Testis (tissue), 3 donors: ENCODE data around the gene AKAP12. TPM values are rescaled to one million over a fixed set of nuclear protein-coding genes. Genes with fewer than 3 reads are reported as not detected.

Source experiments
- DNase-seq: peaks from one replicate; pipeline ENCODE4 v3.0.0-alpha.2; 2019
- H3K27ac ChIP-seq, 2 donors: fragments of 200-600 bp; sonication (generic); one replicate each; pipeline ENCODE4 v1.5.1; 2019
- H3K27me3 ChIP-seq: fragments of 200-600 bp; sonication (generic); one replicate; pipeline ENCODE4 v1.5.1; 2019
- H3K36me3 ChIP-seq: fragments of 200-600 bp; sonication (generic); one replicate; pipeline ENCODE4 v1.5.1; 2017; ENCODE audit warnings: low read depth; ENCODE audit errors: missing control alignments
- H3K4me1 ChIP-seq: fragments of 200-600 bp; sonication (generic); one replicate; pipeline ENCODE4 v1.5.1; 2019
- H3K4me3 ChIP-seq, 2 donors: fragments of 200-600 bp; sonication (generic); one replicate each; pipeline ENCODE4 v1.5.1; 2017 to 2019
- H3K9me3 ChIP-seq: fragments of 200-600 bp; sonication (generic); one replicate; pipeline ENCODE4 v1.5.1; 2017
- POLR2A ChIP-seq: fragments of 450-650 bp; IDR thresholded peaks from one replicate; pipeline ENCODE4 v1.6.1; 2017; ENCODE audit warnings: antibody characterized with exemption, mild to moderate bottlenecking, moderate library complexity
- WGBS, 2 donors: methylation state at CpG; one replicate each; pipeline ENCODE4 v1.1.5; 2018; 5-methylcytosine and 5-hydroxymethylcytosine counted together
- intact Hi-C: fragments of 100-400 bp; cut with DNase I; formaldehyde crosslinking; loops from one replicate; pipeline ENCODE4 v1.15.1; 2023; ENCODE audit warnings: low total_unique reads
- polyA plus RNA-seq: library from polyadenylated mRNA; stranded (reverse); fragments of 350-450 nt; fragmentation: Illumina TruSeq; extraction: RNeasy Lipid Tissue Mini Kit (QIAGEN cat#74804); gene quantifications from one replicate; pipeline ENCODE4 v1.2.3, GENCODE V29; 2014; ENCODE audit warnings: low read depth, low replicate concordance; ENCODE audit not compliant: insufficient read depth
- total RNA-seq, 2 donors: library from RNA; depleted of rRNA; stranded (reverse); fragments of >200 nt; gene quantifications; one replicate each; pipeline ENCODE4 v1.2.3, GENCODE V29; 2016
- TF ChIP-seq, protein P1 (sequence below), 3 experiments: fragments of 450-650 bp in 2 of 3; fragments of 200-600 bp in 1 of 3; sonication (generic) in 1 of 3; IDR thresholded peaks; one replicate each; pipeline ENCODE4 v1.5.1; 2016 to 2019; ENCODE audit warnings: antibody characterized with exemption in 3 of 3, mild to moderate bottlenecking in 2 of 3, moderate library complexity in 1 of 3

Gene AKAP12
- total and polyA plus RNA-seq, 3 donors from 2014 or later: 244 to 287 (median 280) TPM

- H3K27me3 ChIP-seq: no peaks in the 10 kb centered on the region
- no peaks in the 10 kb centered on the region for H3K9me3 ChIP-seq
- WGBS, 2 donors: 47 to 55% methylated on average over 6 of the region's 6 CpGs
- peak overlapping the region in 1 of 2 donors; percentile 1 for H3K27ac ChIP-seq
- H3K36me3 ChIP-seq: no peaks in the 10 kb centered on the region
- TF ChIP-seq, protein P1, sequence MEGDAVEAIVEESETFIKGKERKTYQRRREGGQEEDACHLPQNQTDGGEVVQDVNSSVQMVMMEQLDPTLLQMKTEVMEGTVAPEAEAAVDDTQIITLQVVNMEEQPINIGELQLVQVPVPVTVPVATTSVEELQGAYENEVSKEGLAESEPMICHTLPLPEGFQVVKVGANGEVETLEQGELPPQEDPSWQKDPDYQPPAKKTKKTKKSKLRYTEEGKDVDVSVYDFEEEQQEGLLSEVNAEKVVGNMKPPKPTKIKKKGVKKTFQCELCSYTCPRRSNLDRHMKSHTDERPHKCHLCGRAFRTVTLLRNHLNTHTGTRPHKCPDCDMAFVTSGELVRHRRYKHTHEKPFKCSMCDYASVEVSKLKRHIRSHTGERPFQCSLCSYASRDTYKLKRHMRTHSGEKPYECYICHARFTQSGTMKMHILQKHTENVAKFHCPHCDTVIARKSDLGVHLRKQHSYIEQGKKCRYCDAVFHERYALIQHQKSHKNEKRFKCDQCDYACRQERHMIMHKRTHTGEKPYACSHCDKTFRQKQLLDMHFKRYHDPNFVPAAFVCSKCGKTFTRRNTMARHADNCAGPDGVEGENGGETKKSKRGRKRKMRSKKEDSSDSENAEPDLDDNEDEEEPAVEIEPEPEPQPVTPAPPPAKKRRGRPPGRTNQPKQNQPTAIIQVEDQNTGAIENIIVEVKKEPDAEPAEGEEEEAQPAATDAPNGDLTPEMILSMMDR (IDR thresholded peaks at IDR 0.05): no peak
- no peak for TF ChIP-seq POLR2A
- DNase-seq: no peak
- H3K4me1 ChIP-seq: no peaks in the 10 kb centered on the region
- intact Hi-C loops: no loop called here
- H3K4me3 ChIP-seq: no peak overlapping the region
These were observed 7.7 kb downstream of the AKAP12 start for GRCh38 chr6:151247490-151247889.

- no peak overlapping the region for H3K4me3 ChIP-seq
- no peaks in the 10 kb centered on the region for H3K27me3 ChIP-seq
- no peaks in the 10 kb centered on the region for H3K9me3 ChIP-seq
- H3K4me1 ChIP-seq: no peaks in the 10 kb centered on the region
- DNase-seq: no peak
- no peak overlapping the region for H3K27ac ChIP-seq
- no peak for TF ChIP-seq POLR2A
- TF ChIP-seq, protein P1 (IDR thresholded peaks at IDR 0.05): no peak
- intact Hi-C loops: no loop called here
- 82 to 86% methylated on average over 3 of the region's 3 CpGs for WGBS, 2 donors
- no peaks in the 10 kb centered on the region for H3K36me3 ChIP-seq
These were observed 8.5 kb downstream of the AKAP12 start for GRCh38 chr6:151248295-151248694.

- no peak overlapping the region for H3K4me3 ChIP-seq
- H3K27ac ChIP-seq: no peak overlapping the region
- WGBS, 2 donors: 78 to 81% methylated on average over 6 of the region's 6 CpGs
- DNase-seq: no peak
- no peaks in the 10 kb centered on the region for H3K27me3 ChIP-seq
- peaks cover 3% of the 10 kb centered on the region for H3K4me1 ChIP-seq
- TF ChIP-seq POLR2A: no peak
- TF ChIP-seq, protein P1 (IDR thresholded peaks at IDR 0.05): no peak
- no peaks in the 10 kb centered on the region for H3K36me3 ChIP-seq
- intact Hi-C loops: no loop called here
- H3K9me3 ChIP-seq: no peaks in the 10 kb centered on the region
These were observed 12.9 kb downstream of the AKAP12 start for GRCh38 chr6:151252634-151253033.

DNA sequence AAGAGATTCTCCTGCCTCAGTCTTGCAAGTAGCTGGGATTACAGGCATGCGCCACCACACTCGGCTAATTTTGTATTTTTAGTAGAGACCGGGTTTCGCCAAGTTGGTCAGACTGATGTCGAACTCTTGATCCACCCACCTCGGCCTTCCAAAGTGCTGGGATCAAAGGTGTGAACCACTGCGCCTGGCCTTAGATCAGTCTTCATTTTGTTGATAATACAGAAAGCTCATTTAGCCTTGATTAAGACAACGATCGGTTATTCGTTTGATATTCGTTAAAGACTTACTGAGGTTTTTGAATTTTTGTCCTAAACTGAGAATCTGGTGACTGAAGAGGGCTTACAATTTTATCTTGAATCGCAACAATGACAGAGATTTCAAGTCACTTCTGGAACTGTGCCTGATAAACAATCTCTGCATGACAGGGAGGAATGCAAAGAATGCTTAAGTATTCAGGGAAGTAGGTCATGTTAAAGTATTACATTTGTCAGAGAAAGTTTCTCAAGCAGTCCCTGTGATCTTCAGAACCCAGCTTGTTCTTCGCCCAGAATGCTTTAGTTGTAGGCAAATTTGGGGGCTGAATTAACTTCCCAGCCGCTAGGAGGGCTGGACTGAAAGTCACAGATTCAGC, 14.8 kb downstream of the AKAP12 start:
- no peak for TF ChIP-seq POLR2A
- TF ChIP-seq, protein P1 (IDR thresholded peaks at IDR 0.05): no peak
- WGBS, 2 donors: 66 to 73% methylated on average over 14 of the region's 14 CpGs
- no peaks in the 10 kb centered on the region for H3K36me3 ChIP-seq
- H3K27ac ChIP-seq: peak overlapping the region; percentile 34 to 56
- intact Hi-C loops: no loop called here
- H3K9me3 ChIP-seq: no peaks in the 10 kb centered on the region
- no peaks in the 10 kb centered on the region for H3K27me3 ChIP-seq
- H3K4me1 ChIP-seq: peaks cover 9% of the 10 kb centered on the region
- H3K4me3 ChIP-seq: no peak overlapping the region
- peak; percentile 36 for DNase-seq

DNA sequence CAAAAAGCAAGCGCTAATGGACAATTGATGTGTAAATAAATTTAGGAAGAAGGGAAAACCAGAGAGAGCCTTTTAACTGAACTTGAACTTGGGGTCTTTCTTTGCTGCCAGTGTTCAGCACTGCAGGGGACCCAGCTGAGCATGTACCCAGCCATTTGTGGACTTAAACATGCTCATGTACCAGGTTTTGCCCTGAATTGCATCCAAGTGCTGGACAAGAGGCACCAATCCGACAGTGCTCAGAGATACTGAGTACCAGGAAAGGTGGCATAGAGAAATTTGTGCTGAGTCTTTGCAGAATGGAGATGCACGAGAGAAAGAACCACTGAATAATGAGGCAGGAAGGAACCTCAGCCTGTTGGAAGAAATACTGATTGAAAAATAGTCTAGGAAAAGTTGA, 16.0 kb downstream of the AKAP12 start:
- WGBS, 2 donors: 73 to 77% methylated on average over 3 of the region's 3 CpGs
- Histone ChIP-seq H3K27me3 (no peaks in the 10 kb centered on the region), H3K36me3 (no peaks in the 10 kb centered on the region), H3K4me1 (peaks cover 9% of the 10 kb centered on the region), H3K4me3 (no peak overlapping the region), H3K9me3 (no peaks in the 10 kb centered on the region), H3K27ac (no peak overlapping the region)
- TF ChIP-seq POLR2A: no peak
- TF ChIP-seq, protein P1 (IDR thresholded peaks at IDR 0.05): no peak
- intact Hi-C loops: no loop called here
- DNase-seq: no peak
